ENCODE results near the gene PTCD2.

Gene PTCD2, protein sequence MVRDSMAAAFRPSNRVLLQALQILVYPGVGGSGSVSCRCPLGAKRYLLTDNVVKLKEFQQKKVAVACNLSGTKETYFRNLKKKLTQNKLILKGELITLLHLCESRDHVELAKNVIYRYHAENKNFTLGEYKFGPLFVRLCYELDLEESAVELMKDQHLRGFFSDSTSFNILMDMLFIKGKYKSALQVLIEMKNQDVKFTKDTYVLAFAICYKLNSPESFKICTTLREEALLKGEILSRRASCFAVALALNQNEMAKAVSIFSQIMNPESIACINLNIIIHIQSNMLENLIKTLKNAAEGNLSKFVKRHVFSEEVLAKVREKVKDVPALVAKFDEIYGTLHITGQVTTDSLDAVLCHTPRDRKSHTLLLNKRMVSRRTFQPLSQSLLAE

DNA sequence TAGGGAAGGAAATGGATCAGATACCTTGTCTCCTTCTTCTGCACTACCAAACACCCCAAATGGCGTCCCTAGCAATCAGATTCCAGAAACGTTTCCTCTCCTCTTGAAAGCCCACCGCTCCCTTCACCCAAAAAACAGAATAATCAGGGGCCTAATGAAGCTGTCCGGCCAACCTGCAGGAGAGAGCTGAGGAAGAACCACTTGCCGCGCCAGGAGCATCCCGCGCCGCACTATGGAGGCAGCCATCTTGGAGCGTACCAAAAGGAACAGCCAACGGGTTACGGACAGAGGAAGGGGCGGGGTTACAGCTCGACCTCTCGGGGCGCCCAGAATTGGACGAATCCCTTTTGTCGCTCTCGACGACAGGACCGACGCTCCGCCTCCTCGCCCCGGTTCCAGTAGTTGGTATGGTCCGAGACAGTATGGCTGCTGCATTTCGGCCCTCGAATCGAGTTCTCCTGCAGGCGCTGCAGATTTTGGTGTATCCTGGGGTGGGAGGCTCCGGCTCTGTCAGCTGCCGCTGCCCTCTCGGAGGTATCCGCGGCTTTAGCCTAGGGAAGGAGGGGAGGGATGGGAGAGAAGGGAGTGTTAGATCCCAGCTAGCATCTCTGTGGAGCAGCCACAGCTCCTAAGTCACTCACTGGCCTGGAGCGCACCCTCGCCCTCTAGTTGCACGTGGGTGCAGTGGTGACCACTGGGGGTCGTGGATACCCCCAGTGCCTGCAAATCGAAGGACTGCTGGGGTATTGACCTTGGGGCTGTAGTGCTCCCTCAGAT, at the start of gene PTCD2, which contains the start of gene MRPS27:
PTCD2 (plus strand) TSS at position 398 of the 777 bp plus-strand sequence; CDS start at position 408, 10 bp downstream.
MRPS27 (minus strand) TSS at position 265 of the 777 bp plus-strand sequence; CDS start at position 246, 19 bp downstream.
- H3K4me3 ChIP-seq (ENCODE audit: low read depth, low read length), result peak within 1 kb of the TSS; percentile 100

DNA sequence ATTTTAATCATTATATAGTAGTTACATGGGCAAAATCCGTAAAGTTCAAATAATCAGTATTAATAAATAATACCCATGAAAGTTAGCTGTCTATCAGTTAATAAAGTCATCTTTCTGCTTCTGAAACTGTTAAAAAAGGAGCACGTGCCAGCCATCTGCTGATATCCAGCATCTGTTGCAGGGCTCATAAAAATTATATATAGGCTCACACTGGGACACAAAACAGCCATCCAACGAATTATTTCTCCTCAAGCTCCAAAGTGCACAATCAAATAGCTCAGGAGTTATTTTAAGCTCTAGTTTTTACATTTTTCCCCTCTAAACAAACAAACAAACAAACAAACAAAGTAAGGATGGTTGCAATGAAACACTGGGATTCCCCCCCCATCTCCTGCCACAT, 48.5 kb upstream of the PTCD2 start:
- H3K4me3 ChIP-seq (ENCODE audit: low read depth, low read length), result no peak overlapping the region

DNA sequence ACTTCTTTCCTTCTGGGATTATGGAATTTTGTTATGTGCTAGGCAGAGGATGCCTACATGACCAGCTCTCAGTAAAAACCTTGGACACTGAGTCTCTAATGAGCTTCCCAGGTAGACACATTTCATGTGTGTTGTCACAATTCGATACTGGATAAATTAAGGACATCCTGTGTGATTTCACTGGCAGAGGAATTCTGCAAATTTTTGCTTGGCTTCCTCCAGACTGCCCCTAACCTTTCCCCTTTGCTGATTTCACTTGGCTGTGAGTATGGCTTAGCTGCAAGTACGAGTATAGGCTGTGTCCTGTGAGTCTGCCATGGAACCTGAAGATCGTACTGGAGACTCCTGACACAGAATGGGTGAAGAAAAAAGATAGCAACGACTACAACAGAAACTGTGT, 47.8 kb upstream of the PTCD2 start:
- H3K4me3 ChIP-seq (ENCODE audit: low read depth, low read length), result no peak overlapping the region

DNA sequence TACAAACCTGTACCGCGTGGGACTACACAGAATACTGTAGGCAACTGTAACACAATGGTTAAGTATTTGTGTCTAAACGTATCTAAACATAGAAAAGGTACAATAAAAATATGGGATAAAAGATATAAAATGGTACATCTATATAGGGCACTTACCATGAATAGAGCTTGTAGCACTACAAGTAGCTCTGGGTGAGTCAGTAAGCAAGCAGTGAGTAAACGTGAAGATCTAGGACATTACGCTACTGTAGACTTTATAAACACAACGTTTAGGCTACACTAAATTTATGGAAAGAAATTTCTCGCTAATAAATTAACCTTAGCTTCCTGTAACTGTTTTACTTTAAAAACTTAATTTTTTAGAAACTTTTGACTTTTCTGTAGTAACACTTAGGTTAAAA, 46.6 kb upstream of the PTCD2 start:
- no peak overlapping the region for H3K4me3 ChIP-seq (ENCODE audit: low read depth, low read length)

DNA sequence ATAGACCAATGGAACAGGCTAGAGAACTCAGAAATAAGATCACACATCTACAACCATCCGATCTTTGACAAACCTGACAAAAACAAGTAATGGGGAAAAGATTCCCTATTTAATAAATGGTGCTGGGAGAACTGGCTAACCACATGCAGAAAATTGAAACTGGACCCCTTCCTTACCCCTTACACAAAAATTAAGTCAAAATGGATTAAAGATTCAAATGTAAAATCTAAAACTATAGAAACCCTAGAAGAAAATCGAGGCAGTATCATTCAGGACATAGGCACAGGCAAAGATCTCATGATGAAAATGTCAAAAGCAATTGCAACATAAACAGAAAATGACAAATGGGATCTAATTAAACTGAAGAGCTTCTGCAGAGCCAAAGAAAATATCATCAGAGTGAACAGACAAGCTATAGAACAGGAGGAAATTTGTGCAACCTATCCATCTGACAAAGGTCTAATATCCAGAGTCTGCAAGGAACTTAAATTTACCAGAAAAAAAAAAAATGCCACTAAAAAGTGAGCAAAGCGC, 43.9 kb upstream of the PTCD2 start:
- H3K4me3 ChIP-seq (ENCODE audit: low read depth, low read length), result no peak overlapping the region

DNA sequence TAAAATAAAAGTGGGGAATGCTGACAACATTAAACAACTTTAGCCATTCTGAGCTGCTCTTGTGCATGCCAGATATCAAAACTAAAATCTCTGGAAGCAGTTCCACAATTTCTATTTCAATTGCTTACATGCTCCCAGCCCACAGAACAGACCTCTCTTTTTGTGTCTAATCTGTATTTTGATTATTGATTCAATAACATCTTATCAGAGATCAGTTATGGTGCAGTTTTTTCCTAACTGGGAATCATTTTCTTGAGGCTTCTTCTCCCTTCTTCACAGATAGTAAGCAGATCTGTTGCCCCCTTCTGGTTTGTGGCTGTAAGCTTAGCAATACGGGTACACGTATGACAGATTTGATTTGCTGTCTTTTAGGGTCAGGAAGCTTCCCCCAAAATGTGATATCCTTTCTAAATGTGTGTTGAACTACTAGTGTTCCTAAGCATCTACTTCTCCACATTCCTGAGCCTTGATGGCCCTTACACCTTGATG, 39.5 kb upstream of the PTCD2 start:
- no peak overlapping the region for H3K4me3 ChIP-seq (ENCODE audit: low read depth, low read length)

DNA sequence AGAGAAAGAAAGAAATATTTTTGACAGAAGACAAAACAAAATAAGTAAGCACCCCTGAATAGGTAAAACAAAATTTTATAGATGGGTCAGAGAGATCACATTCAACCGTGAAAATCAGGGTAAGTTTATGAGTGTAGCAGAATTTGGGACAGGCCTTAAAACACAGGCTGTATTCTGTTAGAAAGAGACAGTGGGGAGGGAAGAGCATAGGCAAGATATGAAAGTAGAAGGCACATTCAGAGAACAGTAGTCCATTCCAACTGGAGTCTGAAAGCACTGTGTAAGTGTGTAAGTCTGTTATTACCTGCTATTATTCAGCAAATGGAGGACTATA, 38.8 kb upstream of the PTCD2 start:
- no peak overlapping the region for H3K4me3 ChIP-seq (ENCODE audit: low read depth, low read length)

DNA sequence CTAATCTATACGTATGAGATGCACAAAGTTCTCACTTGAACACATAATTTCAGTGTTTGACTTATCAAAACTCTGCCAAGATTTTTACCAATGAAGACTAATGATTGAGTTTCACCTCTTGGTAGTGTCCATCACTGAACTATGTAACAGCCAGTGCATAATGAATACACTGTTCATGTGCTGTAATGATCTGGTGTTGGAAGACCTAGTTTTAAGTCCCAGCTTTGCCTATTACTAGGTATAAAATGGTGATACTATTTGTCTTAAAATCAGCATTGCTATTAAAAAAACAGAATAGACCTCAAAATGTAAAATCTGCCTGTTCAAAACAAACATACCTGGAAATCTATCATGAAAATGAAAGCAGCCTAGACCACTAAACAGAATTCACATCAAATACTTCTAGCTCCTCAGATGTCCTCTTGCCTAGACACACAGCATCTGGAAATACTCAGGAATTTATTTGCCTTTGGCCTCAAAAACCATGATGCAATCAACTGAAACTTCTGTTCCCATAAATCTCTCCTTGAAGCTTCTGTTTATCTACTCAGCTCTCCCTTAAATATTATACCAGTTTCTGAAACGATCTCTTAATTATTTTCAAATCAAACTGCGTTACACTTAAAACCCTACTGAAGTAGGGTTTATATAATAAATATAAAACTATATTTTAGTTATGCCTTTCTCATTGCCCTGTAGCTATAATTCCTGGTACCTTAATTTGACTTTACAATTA, 38.2 kb upstream of the PTCD2 start:
- H3K4me3 ChIP-seq (ENCODE audit: low read depth, low read length), result no peak overlapping the region

DNA sequence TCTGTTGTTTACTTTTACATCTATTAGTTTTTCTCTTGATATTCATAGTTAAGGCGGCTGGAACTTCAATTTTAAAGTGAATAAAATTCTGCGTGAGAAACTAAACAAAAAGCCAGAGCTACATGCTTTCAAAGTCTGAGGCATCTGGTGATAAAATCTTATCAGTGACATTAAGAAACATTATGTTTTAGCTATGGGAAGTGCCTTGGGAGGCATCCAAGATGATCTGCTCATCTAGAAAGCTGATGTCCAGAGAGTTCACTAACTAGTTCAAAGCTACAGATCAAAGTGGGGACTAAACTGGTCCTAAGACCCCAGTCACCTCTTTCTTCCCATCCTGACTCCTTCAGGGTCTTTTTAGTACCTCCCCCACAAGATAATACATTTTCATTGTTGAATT, 37.3 kb upstream of the PTCD2 start:
- no peak overlapping the region for H3K4me3 ChIP-seq (ENCODE audit: low read depth, low read length)

DNA sequence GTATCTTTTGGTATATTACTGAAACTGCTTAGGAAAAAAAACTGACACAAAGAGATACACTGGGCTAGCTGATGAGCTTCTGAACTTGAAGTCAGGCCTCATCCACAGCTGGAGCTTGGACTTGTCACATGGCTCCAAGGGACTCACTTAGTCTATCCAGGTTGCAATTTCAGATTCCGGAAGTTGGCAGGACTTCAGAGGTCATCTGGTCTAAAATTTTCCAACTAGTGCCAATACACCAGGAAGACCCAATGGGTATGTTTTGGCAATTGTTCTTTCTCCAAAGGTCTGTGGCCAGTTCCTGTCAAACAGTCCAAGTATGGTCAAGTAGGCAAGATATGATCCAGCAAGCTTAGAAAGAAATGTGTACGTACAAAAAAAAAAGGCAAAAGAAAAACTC, 36.8 kb upstream of the PTCD2 start:
- H3K4me3 ChIP-seq (ENCODE audit: low read depth, low read length), result no peak overlapping the region

DNA sequence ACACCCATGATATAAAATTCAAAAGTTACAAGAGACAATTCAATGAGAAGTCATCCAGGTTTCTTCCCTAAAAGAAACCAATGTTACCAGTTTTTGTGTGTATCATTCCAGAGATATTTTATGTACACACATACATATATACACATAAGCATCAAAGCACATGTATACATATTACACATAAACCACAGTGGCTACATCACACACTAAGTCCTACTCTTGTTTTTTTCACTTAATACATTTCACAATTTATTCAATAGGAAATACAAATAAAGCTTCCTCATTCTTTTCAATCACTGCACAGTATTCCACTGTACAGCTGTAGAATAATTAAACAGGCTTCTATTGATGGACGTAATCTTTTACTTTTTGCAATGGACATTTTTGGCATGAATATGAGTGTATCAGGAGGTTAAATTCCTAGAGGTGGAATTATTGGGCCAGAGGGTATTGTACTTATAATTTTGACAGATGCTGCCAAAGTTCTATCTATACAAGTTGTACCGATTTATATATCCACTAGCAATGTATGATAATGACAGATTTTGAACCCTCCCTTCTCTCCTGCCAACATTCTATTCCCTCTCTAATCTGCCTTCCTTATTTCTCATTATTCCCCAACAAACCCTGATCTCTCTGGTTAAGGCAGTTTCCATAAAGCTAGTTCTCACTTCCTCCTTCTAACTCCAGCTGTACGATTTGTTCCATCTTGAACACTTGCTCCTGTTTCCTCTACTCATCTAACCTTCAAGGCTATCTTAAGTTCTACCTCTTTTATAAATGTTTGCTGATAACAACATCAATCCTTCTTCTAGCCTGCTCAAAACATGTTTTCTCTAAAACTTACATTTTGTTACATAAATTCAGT, 35.4 kb upstream of the PTCD2 start:
- H3K4me3 ChIP-seq (ENCODE audit: low read depth, low read length), result no peak overlapping the region

DNA sequence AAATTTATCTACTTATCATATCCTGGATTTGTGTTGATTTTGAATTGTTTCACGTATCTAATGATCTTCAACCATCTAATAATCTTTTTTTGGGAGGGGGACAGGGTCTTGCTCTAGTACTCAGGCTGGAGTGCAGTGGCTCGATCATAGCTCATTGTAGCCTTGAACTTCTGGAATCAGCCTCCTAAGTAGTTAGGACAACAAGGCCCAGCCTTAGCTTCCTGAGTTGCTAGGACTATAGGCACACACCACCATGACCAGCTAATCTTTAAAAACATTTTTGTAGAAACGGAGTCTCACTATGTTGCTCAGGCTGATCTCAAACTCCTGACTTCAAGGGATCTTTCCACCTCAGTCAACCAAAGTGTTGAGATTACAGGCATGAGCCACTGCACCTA, 34.8 kb upstream of the PTCD2 start:
- H3K4me3 ChIP-seq (ENCODE audit: low read depth, low read length), result no peak overlapping the region

DNA sequence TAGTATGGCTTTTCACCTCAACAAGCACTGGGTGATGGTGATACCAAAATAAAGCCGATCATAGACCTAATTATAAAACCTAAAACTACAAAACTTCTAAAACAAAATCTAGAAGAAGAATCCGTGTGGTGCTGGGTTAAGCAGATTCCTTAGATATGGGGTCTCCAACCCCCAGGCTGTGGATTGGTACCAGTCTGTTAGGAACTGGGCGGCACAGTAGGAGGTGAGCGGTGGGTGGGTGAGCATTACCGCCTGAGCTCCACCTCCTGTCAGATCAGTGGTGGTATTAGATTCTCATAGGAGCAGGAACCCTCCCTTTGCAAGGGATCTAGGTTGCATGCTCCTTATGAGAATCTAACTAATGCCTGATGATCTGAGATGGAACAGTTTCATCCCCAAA, 33.4 kb upstream of the PTCD2 start:
- H3K4me3 ChIP-seq (ENCODE audit: low read depth, low read length), result no peak overlapping the region

DNA sequence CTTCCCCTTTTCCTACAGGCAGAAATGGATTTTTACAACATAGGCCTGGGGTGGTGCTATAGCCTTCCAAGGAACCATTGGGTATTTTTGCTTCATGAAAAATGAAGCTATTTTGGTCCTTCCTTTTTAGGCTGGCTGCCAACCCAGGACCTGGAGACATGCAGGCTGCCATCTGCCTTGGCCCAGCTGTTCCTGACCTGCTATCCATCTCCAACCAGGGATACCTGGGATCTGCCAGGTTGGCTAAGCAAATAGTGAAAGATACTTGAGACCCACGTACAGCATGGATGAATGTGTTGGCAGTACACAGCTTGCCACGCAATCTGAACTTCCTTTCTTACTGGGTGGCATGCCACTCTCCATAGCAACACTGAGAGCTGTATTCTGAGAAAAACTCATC, 31.2 kb upstream of the PTCD2 start:
- H3K4me3 ChIP-seq (ENCODE audit: low read depth, low read length), result no peak overlapping the region

DNA sequence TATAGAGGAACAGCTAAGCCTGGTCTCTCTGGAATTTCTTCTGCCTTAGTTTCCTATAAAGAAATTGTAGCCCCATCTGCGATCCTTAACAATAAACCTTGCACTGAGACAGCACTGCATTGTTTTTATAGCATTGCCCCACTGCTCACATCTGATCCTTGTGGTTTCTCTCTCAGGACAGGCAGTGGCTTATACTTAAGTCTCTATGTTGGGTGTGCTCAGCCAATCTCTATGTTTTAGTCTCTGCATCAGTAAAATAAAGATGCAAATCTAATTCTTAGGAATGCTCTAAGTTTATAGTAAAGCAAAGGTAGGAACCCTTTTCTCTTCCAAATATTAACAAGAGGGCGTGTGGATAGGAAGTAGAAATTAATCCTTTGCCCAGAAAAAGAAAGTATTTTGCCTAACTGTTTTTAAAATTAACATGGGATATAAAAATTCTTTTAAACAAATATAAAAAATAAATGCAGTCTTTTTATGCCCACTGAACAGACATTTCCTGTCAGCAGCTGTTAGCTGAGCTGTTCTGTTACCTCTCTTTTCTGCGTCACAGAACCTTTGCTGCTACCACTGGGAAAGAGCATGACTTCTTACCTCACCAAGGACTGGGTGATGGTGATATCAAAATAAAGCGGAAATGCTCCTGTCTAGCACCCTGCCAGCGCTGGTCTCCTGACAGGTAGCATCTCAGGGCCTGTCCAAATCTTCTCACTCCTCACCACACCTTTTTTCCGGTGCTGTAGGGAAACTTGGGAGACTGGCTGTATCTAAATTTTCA, 29.6 kb upstream of the PTCD2 start:
- no peak overlapping the region for H3K4me3 ChIP-seq (ENCODE audit: low read depth, low read length)

DNA sequence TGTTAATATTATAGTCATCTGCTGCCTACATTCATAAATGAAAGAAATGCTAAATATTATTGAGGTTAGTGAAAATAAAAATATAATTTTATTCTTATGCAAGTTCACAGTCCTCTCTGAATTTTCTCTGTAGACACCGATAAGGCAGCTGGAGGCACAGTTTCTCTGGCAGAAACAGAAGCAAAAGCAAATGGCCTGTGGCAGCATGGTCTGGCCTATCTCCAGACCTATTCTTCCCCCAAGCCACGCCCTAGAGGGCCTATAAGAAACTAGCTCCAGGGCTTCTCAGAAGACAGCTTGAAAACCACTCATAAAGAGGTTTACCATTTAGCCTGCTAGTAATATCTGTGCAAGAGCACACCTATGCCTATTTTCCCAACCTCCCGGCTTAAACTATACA, 28.6 kb upstream of the PTCD2 start:
- H3K4me3 ChIP-seq (ENCODE audit: low read depth, low read length), result no peak overlapping the region

DNA sequence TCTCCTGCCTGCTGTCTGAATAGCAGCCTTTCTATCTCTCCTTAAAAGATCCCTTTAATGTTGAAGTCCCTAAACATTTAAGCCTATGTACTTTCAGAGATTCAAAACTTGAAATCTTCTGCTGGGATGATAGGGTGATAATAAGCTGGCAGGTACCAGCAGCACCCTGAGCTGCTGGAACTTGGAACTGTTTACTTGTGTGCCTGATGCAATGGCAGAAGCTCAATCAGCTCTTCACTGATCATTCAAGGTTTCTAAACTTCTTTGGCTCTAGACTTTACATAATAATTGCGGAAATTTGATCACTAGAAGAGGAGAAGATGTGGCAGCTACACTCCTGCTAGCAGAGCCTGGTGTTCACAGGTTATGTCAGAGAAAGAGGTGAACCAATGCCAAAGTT, 27.8 kb upstream of the PTCD2 start:
- H3K4me3 ChIP-seq (ENCODE audit: low read depth, low read length), result no peak overlapping the region

DNA sequence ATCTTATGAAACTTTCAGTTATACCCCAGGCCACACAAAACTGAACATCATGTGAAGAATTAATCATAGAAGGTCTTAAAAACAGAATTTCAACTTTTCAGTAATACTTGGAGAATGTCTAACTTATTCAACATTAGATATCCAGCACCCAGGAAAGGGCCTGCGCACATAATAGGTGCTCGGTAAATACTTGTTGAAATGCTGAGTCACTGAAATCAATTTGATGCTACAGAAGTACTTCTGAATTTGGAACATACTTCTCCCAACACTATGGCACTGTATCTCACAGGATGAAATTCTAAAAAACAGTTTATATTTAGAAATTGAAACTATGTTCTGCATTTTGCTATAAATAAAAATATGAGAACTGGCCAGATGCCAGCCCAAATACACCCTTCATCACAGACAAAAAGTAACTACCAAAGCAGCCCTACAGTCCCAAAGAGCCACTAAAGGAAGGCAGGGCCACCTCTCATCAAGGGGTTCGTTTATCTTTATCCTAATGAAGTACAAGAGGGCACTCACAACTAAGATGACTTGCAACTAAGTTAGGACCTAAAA, 26.6 kb upstream of the PTCD2 start:
- no peak overlapping the region for H3K4me3 ChIP-seq (ENCODE audit: low read depth, low read length)

DNA sequence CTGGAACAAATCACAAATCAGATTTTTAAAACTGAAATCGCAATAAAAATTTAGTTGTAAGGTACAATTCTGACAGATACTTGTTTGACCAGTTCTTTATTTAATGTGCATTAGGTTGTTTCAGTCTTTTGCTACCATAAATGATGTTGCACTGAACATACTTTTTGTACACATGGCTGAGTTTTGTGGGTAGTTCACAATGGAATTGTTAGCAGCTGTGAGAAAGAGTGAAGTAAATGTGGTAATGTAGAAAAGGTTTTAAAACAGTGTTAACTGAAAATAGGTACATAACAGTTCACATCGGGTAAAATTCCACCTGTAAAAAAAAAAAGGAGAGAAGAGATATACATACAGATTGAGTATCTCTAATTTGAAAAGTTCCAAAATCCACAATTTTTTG, 25.7 kb upstream of the PTCD2 start:
- H3K4me3 ChIP-seq (ENCODE audit: low read depth, low read length), result no peak overlapping the region

All from iPS-11a (cell line).